ENCODE data around the gene GNG14.

DNA sequence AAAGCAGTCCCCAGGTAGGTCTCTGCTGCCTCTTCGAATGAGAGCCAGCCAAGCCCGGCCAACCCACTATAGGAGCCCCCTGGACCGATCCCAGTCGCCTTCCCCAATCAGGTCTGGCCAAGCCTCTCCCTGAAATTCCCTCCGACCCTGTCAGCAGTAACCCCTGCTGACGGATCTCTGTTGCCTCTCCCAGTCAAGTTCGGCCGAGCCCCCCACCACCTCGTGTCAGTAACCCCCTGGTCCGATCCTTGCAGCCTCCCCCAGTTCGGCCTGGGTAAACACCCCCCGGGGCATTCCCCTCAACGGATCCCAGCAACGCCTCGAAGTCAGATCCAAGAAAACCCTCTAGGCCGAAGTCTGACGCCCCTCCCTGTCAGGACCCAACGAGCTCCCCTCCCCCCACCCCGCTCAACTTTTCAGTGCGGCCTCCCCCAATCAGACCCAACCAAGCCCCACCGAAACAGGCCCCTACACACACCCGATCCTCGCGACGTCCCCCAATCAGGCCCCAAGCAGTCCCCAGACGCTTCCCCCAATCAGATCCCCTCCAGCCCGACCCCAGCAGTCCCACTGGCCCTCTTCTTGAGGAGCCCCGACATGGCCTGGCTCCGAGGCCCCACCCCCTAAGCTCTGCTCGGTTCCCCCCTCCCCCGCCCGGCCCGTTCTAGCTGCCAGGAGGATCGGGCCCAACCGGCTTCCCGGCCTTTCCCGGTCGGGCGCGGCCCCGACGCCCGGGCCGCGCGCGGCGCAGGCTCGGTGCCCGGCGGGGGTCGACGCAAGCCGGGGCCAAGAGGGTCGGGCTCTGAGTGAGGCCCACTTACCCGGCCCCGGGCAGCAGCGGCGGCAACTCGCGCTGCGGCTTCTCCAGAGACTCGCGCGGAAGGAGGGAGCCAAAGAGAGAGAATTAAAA is 34.1 kb downstream of the GNG14 start:
- no peak for TF ChIP-seq EZH2 (IDR thresholded peaks at IDR 0.05; ENCODE audit: borderline replicate concordance, insufficient read depth, low read depth, low read length, poor library complexity, severe bottlenecking)
- TF ChIP-seq, protein P1, sequence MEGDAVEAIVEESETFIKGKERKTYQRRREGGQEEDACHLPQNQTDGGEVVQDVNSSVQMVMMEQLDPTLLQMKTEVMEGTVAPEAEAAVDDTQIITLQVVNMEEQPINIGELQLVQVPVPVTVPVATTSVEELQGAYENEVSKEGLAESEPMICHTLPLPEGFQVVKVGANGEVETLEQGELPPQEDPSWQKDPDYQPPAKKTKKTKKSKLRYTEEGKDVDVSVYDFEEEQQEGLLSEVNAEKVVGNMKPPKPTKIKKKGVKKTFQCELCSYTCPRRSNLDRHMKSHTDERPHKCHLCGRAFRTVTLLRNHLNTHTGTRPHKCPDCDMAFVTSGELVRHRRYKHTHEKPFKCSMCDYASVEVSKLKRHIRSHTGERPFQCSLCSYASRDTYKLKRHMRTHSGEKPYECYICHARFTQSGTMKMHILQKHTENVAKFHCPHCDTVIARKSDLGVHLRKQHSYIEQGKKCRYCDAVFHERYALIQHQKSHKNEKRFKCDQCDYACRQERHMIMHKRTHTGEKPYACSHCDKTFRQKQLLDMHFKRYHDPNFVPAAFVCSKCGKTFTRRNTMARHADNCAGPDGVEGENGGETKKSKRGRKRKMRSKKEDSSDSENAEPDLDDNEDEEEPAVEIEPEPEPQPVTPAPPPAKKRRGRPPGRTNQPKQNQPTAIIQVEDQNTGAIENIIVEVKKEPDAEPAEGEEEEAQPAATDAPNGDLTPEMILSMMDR (IDR thresholded peaks at IDR 0.05), result no peak

Data from B cell (primary cell).